HG03039 (cell line): ENCODE results near the gene KBTBD2.
A peak's percentile ranks its signal among the peaks of the same experiment; 100 is the strongest.
"Not testable (repeated sequence)": the region's sequence is repeated elsewhere in the genome, so short reads cannot be mapped to it uniquely, and the experiment has no call there.

Experiments
- ATAC-seq: cut with Tn5 transposase; IDR thresholded peaks from one replicate; pipeline ENCODE4 v1.9.1; 2021; ENCODE audit warnings: mild to moderate bottlenecking, moderate library complexity; ENCODE audit not compliant: unreplicated experiment

KBTBD2 gene

DNA sequence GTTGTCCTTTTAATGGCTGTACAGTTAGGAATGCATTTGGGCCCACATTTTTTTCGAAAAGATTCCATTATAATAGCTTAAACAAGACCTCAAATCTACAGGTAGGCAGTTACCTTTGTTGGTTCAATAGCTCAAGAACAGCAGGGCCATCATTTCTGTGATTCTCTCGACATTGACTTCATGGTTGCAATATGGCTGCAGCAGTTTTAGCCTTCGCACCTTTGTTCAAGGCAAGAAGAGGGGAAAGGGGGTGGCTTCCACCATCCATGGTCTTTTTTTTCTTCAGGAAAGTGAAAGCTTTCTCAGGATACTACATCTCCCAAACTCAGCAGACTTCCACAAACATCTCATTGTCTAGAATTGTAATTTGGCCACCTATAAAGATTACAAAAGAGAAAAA, 2.2 kb upstream of the KBTBD2 start:
- ATAC-seq = no peak

DNA sequence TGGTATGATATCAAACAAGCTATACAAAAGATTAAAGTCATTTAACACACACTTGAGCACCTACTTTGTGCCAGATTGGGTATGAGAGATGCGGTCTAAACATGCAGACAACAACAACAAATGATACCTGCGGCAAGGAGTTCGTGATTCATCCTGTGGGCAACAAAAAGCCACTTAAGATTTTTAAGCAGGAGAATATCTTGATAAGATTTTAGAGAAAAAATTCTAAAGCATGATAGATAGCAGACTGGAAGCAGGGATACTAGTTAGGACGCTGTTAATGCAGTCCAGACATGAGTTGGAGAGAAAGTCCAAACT, 1.6 kb upstream of the KBTBD2 start:
- ATAC-seq = no peak

DNA sequence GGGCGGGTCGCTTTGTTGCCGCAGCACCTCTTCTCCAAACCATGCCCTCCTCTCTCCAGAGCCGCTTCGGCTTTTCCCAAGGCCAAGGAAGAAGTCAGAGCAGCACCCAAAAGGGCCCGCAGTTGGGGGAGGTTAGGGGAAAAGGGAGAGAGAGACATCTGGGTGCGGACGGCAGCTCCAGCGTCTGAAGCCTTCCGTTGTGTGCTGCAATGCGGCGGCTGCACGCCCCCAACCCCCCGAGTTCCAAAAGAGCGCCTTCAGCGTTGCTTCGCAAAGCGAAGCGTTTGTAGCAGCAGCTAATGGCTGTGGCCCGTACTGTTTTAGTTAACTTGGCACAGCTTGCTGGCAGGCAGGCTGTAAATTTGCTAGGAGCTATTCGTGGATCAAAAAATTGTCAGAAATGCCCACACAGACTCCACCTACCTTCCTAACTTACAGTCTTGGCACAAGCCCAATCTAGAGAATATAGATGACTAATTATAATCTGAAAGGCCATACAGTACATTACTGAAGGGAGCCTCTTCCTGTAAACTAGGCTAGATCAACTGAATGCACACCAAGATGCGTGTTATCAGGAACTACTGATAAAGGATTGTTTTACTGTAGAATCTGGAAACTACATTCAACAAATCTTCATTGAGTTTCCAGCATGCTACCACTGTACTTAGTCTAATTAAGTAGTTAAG, 1.1 kb upstream of the KBTBD2 start:
- peak; percentile 4 for ATAC-seq

DNA sequence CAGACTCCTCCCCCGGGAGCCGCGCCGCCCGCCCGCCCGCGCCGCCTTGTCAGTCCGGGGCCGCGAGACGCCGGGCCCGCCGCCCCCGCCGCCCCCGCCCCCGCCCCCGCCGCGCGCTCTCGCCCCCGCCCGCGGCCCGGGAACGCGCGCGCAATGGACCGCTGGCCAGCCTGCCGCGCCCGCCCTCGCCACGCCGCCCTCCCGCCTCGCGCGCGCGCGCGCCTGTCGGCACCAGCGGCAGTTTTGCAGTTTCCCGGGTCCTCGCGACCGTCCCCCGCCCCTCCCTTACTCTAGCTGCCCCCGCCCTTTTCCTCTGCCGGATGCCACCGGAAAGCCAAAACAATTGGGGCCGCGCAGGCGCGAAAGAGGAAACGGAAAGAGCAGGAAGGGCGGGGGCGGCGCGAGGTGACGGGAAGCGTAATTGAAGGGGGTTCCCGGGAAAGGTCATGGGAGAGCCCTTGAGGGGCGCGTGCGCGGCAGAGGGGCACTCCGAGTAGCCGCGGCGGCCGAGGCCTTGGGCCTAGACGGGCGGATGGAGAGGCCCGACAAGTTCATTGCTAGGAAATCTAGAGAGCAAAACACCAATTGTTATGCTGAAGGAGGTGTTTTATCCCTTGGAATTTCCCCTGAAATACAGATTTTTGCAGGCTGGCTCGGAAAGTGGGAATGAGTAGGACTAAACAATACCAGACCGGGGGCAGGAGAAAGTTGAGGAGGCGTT, 400 bp upstream of the KBTBD2 start:
- peak; percentile 51 for ATAC-seq

DNA sequence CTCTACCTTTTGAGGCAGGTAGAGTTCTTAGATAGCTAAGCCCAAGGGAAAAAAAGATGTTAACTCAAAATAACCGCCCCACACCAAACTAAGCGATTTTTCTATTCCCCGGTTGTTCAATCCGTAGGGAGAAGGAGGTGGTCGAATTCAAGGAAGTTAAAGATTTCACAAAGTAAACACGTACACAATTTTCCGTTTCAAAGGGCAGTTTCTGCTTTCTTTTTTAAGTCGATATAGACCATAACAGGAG, 842 bp downstream of the KBTBD2 start:
- ATAC-seq = no peak

DNA sequence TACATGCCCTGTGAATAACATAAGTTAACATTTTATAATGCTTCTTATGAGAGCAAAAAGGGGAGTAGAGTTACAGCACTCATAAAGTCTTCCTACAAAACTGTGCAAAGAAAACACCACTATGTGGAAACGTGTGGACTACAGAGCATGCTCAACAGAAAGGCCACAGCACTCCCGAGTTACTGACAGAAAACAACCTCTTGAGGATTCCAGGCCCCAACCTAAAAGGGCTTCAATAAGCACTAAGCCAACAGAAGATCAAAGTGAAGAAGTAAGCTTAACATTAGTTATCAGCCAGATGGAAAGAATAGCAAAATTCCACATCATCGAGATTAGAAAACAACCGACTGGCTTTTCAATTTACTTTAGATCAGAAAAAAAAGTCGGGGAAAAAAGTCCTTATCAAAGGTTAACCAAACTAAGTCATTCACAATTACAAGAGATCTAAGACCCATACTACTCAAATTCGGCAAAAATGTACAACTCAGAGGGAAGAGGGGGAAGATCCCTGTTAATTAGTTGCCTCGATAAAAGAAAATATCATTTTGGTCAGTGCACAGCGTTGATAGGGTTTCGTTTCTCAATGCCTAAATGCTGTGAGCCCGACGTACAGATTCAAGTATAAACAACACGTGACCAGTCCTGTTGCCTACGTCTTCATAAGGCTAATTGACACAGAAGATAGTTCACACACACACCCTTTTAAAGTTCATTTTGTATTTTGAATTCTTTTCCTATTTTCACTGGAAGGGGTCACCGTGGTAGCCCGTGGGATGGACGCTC, 1.4 kb downstream of the KBTBD2 start:
- ATAC-seq = no peak

DNA sequence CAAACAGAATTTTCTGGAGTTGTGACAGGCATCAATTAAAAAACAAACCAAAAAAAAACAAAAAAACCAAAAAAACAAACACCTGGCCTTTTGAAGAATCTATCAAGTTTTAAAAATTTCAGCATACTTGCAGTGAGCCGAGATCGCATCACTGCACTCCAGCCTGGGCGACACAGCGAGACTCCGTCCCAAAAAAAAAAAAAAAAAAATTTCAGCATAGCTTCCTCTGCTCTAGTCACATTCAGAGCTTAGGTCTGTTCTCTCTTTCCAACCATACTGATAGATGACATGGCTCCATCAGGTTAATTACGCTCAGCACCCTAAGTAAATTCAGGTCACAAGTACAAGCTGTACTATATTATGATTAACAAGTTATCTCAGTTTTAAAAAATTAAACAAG, 3.1 kb downstream of the KBTBD2 start:
- no peak for ATAC-seq

DNA sequence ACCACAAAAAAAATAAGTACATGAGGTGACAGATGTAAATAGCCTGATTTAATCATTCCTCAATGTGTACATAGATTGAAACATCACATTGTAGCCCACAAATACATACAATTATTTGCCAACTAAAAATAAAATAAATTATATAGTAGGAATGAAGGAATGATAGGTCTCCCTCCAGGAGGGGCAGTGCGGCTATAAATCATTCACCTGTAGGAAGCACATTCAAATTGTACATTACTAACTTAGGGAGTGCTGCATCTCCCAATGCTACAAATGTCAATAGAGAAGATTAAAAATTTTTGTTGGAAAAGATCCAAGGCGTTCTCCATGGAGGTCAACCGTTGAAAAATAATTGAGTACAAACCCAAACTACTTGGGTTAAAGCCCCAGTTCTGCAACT, 4.2 kb downstream of the KBTBD2 start:
- ATAC-seq = no peak

DNA sequence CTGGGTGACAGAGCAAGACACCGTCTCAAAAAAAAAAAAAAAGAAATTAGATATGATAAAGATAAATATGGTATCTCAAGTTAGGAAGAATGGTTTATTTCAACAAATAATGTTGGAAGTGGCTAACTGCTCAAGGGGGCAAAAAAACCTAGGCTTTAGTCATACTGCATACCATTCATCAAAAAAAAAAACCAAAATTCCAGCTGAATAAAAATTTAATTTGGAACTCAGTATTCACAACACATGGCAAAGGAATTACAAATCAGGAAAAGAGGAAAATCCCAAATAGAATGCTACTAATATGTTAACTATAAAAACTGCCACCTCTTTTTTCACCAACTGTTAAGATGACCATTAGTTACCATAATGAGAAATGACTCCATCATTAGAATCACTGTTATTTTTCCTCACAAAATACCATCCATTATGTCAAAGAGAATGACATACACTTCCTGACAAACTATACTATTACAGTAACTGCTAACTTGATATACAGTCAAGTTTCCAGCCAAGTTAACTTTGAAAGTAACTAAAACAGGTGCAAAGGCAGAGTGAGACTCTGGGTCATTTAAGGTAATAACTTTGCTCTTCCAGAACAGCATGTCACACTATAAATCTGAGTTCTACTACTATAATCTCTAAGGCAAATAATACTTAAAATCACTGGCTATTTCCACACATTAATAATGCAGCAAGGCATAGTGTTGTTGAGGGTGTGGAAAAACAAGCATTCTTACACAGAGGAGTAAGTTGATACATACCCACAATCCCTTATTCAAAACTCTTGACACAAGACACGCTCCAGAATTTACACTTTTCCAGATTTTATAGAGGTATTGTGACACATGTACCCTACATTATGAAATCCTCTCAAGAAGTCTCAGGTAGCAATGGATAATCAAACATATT, 10.2 kb downstream of the KBTBD2 start:
- no peak for ATAC-seq

DNA sequence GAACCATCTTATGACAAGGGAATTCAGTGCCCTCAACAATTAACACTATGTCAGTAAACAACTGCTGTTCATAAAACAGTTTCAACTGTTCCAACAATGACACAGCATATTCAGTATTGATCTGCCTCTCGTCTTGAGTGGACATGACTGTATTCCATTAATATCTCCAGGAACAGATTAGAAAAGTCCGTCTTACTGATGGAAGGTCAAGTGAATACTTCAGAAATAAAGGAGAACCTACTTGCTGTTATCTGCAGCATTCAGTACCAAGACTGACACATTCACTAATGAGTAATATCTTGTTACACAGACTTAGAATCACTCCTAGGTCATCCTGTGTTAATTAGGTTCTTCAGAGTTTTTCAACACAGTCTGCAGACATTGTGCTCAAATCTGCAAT, 12.1 kb downstream of the KBTBD2 start:
- no peak for ATAC-seq

DNA sequence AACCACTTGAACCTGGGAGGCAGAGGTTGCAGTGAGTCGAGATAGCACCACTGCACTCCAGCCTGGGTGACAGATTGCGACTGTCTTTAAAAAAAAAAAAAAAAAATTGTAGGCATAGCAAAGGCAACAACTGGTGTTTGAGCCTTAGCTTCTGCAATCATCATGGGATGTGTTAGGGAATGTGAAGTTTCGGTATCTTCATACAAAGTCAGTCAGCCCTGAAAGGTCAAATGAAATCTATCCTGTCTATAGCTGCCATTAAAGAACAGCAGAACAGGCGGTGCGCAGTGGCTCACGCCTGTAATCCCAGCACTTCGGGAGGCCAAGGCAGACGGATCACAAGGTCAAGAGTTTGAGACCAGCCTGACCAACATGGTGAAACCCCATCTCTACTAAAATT, 13.5 kb downstream of the KBTBD2 start:
- not testable (repeated sequence) for ATAC-seq

DNA sequence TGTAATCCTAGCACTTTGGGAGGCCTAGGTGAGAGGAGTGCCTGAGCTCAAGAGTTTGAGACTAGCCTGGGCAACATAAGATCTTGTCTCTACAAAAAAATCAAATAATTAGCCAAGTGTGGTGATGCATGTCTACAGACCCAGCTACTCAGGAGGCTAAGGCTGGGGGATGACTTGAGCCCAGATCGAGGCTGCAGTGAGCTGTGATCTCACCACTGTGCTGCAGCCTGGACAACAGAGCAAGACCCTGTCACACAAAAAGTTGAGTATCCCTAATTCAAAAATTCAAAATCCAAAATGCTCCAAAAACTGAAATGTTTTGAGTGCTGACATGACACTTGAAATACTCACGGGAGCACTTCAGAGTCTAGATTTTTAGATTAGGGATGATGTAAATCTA, 19.1 kb downstream of the KBTBD2 start:
- no peak for ATAC-seq

DNA sequence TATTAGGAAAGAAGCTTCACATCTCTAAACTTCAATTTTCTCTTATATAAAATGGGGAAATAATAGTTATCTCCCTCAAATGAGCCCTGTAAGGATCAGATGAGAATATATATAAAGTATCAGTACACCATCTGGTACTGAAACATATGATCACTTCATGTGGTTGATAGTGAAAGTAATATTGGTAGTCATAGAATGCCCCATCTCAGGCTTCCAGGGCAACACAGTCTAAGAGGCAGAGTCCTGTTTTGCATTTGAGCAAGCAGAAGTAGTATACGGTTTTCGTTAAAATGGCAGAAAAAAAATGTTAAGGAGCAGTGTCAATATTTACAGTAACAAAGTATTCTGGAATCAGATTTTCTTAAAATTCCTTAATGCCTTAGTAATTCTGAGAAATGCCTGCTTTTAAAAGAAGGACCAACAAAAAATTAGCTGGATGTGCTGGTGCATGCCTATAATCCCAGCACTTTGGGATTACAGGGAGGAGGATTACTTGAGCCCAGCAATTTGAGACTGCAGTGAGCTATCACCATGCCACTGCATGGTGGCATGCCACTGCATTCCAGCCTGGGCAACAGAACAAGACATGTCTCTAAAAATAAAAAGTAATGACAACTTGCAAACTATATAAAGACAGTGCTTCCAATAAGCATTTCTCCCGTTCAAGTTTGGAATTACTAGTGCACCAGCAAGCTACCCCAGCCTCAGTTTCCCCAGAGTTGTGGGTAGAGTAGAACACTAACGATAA, 19.8 kb downstream of the KBTBD2 start:
- peak; percentile 71 for ATAC-seq

DNA sequence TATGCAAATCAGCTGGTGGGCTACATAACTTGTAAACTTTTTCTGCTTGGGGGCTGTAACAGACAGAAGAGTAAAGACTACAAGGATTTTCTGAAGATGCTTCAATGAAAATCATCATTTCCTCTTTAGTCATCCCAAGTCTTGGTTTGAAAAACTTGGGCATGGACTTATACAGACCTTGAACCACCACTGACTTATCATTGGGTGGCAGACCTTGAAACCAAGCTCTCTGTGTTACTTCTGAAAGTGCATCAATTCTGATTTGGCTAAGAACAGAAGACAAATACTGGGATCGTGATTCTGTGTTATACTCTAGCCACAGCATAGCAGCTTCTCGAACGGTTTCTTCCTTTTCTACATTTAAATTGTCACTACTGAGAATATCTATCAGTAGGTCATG, 21.3 kb downstream of the KBTBD2 start:
- ATAC-seq = no peak

DNA sequence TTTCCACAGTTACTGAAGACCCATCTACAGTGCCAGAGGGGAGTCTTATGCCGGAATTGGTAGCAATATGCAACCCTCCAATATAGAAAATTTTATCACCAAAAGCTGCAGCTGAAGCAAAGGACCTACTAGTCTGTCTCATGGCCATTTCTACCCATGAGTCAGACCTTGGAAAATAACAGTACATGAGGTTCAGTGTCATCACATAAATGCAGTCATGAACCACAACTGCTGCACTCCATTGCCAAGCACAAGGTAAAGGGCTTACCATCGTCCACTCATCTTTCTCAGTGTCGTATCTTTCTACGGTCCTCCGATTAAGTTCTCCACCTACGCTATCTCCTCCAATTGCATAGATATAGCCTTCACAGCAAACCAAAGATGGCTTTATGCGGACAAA, 21.8 kb downstream of the KBTBD2 start:
- no peak for ATAC-seq

DNA sequence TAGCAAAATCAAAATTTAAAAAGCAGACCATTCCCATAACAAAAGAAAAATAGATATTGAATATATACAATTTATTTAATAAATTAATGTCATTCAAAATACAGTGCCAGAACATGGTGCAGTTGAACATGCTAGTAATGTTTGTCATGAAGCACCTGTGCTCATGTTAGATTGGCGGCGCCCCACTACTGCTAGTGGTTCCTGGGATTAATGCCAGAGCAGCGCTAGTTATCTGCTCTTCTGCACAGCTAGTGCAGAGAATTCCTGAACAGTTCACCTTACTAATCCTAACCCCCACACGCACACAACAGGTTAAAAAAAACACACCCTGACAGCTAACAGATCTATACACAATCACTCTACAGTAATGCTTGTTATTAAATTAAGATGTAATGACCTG, 23.4 kb downstream of the KBTBD2 start:
- no peak for ATAC-seq

DNA sequence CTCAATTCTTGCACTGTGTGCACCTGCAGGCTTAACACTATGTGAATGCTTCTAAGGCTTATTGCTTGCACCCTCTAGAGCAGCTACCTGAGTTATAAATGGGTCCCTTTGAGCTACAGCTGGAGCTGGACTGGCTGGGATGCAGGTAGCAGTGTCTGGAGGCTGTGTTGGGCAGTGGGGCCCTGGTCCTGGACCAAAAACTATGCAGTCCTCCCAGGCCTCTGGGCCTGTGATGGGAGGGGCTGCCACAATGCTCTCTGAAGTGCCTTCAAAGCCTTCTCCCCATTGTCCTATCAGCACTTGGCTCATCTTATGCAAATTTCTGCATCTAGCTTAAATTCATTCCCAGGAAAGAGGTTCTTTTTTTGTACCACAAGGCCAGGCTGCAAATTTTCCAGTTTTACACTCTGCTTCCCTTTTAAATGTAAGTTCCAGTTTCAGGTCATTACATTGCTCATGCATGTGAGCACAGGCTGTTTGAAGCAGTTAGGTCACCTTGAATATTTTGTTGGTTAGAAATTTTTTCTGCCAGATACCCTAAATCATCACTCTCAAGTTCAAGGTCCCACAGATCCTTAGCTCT, 26.0 kb downstream of the KBTBD2 start:
- ATAC-seq = no peak

DNA sequence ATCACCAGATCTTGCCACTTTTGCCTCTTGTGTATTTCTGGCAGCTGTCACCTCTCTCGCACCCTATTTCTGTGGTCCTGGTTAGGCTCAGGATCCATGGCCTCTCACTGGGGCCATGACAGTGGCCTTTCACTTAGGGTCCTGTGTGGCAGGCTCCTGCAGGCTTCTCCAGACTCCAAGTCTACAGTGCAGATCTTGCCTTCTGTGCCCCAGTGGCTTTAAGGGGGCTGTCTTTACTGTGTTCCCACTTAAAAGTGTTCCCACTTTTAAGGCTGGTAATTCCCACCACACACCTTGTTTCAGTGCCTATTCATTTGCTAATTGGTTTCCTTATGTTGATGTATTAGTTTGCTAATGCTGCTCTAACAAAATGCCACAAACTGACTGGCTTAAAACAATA, 27.7 kb downstream of the KBTBD2 start:
- ATAC-seq = not testable (repeated sequence)

DNA sequence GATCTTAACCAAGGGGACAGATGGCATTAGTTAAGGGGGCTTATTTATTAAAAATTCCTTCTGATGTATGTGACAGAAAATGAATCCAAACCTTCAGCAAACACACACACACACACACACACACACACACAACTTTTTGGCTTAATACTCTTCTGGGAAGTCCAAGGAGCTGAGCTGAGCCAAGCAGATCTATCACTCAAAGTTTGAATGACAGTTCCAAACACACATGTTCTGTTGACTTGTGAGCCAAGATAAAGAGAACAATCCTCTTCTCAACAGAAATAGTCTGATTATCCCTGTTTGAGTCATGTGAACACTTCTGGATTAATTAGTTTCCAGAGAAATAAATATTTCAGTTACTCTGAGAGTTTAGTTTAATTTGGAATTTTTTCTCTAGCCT, 31.5 kb downstream of the KBTBD2 start:
- ATAC-seq = no peak

DNA sequence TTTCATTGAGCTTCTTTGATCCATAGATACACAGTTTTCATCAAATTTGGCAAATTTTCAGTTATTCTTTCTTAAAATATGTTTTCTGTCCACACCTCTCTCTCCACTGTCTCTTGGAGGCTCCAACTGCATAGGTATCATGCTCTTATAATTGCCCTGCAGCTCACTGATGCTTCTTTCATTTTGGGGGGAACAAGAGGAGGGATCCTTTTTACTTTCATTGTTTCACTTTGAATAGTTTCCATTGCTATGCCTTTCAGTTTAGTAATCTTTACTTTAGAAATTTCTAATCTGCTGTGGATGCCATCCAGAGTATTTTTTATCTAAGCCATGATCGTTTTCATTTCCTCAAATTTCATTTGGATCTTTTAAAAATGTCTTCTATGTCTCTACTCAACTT, 32.9 kb downstream of the KBTBD2 start:
- ATAC-seq = no peak
